Skin epidermis (tissue), 12 donors: ENCODE data around the gene PRSS48.
A peak's percentile ranks its signal among the peaks of the same experiment; 100 is the strongest.
"Not testable (repeated sequence)": the region's sequence is repeated elsewhere in the genome, so short reads cannot be mapped to it uniquely, and the experiment has no call there.

Experiments
- H3K27ac ChIP-seq, 21 experiments: fragments of 200-600 bp; sonication (generic) in 11 of 21; one replicate each; pipeline ENCODE4 v1.5.0; 2020; ENCODE audit warnings: mild to moderate bottlenecking in 3 of 21, inconsistent platforms in 2 of 21, moderate library complexity in 2 of 21
- H3K4me3 ChIP-seq, 7 experiments: fragments of 200-600 bp; sonication (generic) in 2 of 7; one replicate each; pipeline ENCODE4 v1.5.0; 2020; ENCODE audit warnings: inconsistent platforms in 2 of 7, mild to moderate bottlenecking in 2 of 7, moderate library complexity in 1 of 7

Gene PRSS48, protein sequence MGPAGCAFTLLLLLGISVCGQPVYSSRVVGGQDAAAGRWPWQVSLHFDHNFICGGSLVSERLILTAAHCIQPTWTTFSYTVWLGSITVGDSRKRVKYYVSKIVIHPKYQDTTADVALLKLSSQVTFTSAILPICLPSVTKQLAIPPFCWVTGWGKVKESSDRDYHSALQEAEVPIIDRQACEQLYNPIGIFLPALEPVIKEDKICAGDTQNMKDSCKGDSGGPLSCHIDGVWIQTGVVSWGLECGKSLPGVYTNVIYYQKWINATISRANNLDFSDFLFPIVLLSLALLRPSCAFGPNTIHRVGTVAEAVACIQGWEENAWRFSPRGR

DNA sequence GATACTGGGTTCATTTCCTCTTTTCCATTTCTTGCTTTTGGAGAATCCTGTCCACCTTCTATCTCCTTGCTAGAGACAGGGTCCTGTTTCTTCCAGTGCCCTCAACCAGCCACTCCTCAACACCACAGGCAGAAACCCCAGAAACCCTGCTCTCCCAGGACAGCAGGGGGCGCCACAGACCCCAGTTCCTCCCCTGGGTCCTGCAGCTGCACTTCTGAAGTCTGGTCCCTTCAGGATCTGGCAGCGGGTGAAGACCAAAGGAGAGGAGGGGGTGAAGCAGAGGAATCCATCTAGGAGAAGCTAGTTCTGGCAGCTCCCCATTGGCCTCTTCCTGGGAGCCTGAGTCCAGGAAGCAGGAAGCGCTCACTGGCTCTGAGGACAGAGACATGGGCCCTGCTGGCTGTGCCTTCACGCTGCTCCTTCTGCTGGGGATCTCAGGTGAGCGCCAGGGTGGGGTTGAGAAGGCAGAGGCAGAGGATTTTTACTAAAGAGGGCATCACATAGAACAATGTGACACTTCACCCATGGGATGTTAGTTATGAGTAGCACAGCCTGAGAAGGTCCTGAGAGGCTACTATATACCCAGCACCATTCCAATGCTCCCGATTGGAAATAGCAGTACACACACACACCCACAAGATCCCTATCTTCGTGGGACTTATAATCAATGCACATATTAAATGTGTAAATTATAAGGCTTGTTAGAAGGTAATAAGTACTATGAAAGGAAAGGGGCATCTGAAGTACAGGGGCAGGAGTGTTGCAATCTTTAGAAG lies at the start of gene PRSS48:
Gene PRSS48, plus strand, starts transcription at position 375 of the 776 bp plus-strand sequence. Its CDS starts 12 bp downstream, at position 387.
- no peak within 1 kb of the TSS for H3K27ac ChIP-seq
- H3K4me3 ChIP-seq, result no peak within 1 kb of the TSS

- Histone ChIP-seq H3K27ac (peak overlapping the region in 16 of 21 experiments; percentile 8 to 85 (median 58)), H3K4me3 (peak overlapping the region in 4 of 7 experiments; percentile 1 to 31 (median 4))
Measured at GRCh38 chr4:151227172-151227571, 49.8 kb upstream of the PRSS48 start.

GRCh38 chr4:151227731-151228130 lies 49.2 kb upstream of the PRSS48 start:
- peak overlapping the region in 19 of 21 experiments; percentile 8 to 85 (median 48) for H3K27ac ChIP-seq
- H3K4me3 ChIP-seq, result peak overlapping the region in 4 of 7 experiments; percentile 1 to 31 (median 4)

DNA sequence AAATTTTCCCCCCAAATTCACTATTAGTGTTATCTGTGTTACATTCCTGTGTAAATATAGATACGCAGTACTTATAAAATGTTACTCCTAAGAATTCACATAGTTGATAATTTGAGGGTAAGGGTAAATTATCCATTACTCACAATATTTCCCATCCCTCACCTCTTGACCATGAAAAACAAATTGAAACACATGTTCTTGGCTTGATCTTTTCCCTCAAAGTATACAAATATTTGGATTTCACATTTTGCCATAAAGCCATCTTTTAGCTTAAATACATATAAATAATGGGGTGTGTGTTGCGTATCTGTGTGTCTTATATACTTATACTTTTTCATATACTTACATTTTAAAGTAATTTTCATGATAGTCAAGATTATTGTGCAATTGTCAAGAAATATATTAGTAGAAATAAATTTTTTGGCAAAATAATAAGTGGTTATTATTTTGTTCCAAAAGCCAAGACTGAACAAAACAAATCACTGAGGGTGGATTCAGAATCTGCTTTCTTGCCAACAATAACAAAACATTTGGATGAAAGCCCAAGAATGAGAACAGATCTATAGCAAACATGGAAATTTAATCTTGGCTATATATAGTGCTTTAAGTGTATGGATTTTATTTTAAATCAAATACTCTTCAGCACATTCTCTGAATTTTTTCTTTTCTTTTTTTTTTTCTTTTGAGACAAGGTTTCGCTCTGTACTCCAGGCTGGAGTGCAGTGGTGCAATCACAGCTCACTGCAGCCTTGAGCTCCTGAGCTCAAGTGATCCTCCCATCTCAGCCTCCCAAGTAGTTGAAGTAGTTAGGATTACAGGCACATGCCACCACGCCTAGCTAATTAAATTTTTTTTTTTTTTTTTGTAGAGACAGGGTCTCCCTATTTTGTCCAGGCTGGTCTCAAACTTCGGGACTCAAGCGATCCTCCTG lies 48.5 kb upstream of the PRSS48 start:
- Histone ChIP-seq H3K4me3 (no peak overlapping the region), H3K27ac (peak overlapping the region in 16 of 21 experiments; percentile 8 to 85 (median 50))

DNA sequence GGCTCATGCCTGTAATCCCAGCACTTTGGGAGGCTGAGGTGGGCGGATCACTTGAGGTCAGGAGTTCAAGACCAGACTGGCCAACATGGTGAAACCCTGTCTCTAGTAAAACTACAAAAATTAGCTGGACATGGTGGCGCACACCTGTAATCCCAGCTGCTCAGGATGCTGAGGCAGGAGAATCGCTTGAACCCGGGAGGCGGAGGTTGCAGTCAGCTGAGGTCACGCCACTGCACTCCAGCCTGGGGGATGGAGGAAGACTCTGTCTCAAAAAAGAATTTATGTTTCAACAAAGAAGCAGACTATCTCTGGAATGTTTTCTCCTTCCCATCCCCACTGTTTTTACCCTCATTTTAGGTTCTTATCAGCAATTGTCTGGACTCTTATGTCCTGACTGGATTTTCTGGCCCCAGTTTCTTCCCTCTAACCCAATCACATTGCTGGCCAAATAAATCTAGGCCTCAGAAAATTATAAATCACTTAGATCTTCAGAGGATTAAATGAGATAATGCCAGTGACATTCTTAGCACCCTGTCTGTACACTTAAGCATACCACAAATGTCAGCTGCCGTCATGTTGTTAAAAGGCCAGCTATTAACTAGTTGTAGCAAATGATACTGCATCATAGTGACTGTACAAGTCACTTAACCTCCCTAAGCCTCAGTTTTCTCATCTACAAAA lies 44.9 kb upstream of the PRSS48 start:
- H3K4me3 ChIP-seq, result no peak overlapping the region
- H3K27ac ChIP-seq, result peak overlapping the region in 2 of 21 experiments; percentile 6 to 31

GRCh38 chr4:151233600-151233999 lies 43.4 kb upstream of the PRSS48 start:
- H3K27ac ChIP-seq, result no peak overlapping the region
- no peak overlapping the region for H3K4me3 ChIP-seq

GRCh38 chr4:151235373-151235772 lies 41.6 kb upstream of the PRSS48 start:
- not testable (repeated sequence) for H3K27ac ChIP-seq, H3K4me3 ChIP-seq

DNA sequence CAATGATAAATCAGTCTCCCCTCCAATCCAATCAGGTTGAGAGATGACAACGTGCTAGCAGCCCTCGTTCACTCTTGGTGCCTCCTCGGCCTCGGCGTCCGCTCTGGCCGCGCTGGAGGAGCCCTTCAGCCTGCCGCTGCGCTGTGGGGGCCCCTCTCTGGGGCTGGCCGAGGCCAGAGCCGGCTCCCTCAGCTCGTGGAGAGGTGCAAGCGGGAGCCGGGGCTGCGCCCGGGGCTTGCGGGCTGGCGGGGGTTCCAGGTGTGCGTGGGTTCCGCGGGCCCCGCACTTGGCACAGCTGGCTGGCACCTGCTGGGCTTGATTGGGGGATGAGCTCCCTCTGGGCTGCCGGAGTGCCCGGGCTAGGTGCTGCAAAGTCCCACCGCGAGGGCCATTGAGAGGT lies 40.9 kb upstream of the PRSS48 start:
- no peak overlapping the region for H3K4me3 ChIP-seq
- H3K27ac ChIP-seq, result no peak overlapping the region

GRCh38 chr4:151238477-151238876 lies 38.5 kb upstream of the PRSS48 start:
- H3K27ac ChIP-seq, result no peak overlapping the region
- H3K4me3 ChIP-seq, result no peak overlapping the region

DNA sequence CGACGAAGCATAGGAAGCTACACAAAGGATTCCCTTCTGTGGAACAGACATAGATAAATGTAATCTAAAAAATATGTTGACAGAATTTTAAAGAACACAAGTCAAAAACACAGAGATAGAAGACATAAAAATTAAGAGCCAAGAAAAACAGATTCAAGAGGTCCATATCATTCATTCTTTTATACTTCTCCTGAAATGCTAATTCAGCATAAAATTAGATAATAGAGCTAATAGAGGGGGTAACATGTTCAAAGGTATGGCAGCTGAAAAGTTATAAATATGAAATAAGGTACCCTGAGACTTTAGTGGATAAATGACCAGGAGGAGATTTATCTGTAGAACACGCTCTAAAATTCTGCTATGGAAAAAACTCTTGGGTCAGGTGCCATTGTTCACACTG lies 37.4 kb upstream of the PRSS48 start:
- H3K4me3 ChIP-seq, result no peak overlapping the region
- no peak overlapping the region for H3K27ac ChIP-seq

GRCh38 chr4:151242305-151242704 lies 34.7 kb upstream of the PRSS48 start:
- H3K4me3 ChIP-seq, result no peak overlapping the region

DNA sequence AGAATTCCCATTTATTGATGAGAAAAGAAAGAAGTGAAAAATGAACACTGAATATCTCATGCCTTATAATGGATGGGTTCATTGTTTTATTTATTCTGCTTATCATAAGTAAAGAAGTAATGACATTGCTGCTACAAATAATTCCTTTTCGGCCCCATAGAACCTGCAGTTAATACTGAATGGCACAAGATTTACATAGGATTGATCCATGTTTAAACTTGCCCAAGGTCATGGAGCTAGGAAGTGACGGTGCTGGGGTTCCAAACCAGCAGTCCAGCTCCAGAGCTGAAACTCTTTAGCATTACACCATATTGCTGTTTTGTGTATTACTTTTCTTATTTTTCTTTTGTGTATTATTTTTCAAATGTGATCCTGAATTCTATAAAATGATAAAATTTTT lies 30.2 kb upstream of the PRSS48 start:
- H3K4me3 ChIP-seq, result no peak overlapping the region

More at GRCh38 chr4:151242305-151242704, 34.7 kb upstream of the PRSS48 start:
- no peak overlapping the region for H3K27ac ChIP-seq

DNA sequence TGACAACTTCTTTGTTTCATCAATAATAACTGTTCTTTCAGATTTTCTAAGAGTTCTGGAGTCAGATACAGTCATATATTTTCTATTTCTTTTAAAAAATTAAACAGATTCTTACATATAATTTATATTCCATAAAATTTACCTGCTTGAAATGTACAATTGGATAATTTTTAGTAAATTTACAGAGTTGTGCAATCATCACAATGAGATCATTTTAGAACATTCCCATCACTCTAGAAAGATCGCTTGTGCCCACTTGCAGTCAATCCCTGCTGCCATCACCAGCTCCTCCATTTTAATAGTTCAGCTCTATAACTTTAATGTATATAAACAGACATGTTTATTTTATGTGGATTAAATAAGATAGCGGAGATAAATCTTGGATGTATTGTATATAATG lies 29.6 kb upstream of the PRSS48 start:
- no peak overlapping the region for H3K4me3 ChIP-seq
- H3K27ac ChIP-seq, result no peak overlapping the region

More for the DNA sequence above, 30.2 kb upstream of the PRSS48 start:
- H3K27ac ChIP-seq, result no peak overlapping the region

GRCh38 chr4:151248519-151248918 lies 28.4 kb upstream of the PRSS48 start:
- Histone ChIP-seq H3K27ac (no peak overlapping the region), H3K4me3 (no peak overlapping the region)

- Histone ChIP-seq H3K4me3 (no peak overlapping the region), H3K27ac (no peak overlapping the region)
Measured at GRCh38 chr4:151250706-151251105, 26.3 kb upstream of the PRSS48 start.

- Histone ChIP-seq H3K27ac (no peak overlapping the region), H3K4me3 (no peak overlapping the region)
Measured at GRCh38 chr4:151251603-151252304, 25.2 kb upstream of the PRSS48 start.

- not testable (repeated sequence) for H3K4me3 ChIP-seq, H3K27ac ChIP-seq
Measured at GRCh38 chr4:151255226-151255625, 21.7 kb upstream of the PRSS48 start.

DNA sequence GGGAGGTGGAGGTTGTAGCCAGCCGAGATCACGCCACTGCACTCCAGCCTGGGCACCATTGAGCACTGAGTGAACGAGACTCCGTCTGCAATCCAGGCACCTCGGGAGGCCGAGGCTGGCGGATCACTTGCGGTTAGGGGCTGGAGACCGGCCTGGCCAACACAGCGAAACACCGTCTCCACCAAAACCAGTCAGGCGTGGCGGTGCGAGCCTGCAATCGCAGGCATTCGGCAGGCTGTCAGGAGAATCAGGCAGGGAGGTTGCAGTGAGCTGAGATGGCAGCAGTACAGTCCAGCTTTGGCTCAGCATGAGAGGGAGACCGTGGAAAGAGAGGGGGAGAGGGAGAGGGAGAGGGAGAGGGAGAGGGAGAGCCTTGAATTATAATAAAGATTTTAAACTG lies 21.3 kb upstream of the PRSS48 start:
- not testable (repeated sequence) for H3K27ac ChIP-seq, H3K4me3 ChIP-seq

GRCh38 chr4:151256134-151256533 lies 20.8 kb upstream of the PRSS48 start:
- H3K4me3 ChIP-seq, result no peak overlapping the region

More at GRCh38 chr4:151256134-151256533, 20.8 kb upstream of the PRSS48 start:
- no peak overlapping the region for H3K27ac ChIP-seq
